Cardiac fibroblast (primary cell): ENCODE measurements around the gene PEX5L.
A peak's percentile ranks its signal among the peaks of the same experiment; 100 is the strongest.

Experiments
- DNase-seq, 2 donors: peaks; one replicate each; pipeline versions ENCODE4 v3.0.0 to v3.0.0-alpha.2; 2010; ENCODE audit warnings: low read depth in 2 of 2
- H3K4me3 ChIP-seq, 2 donors: replicated peaks in 1 of 2; 1 replicate in 1 of 2; 2 replicates in 1 of 2; pipeline ENCODE4 v1.5.1; 2011; ENCODE audit warnings: low read depth in 2 of 2, low read length in 2 of 2, mild to moderate bottlenecking in 2 of 2, moderate library complexity in 1 of 2
- CTCF ChIP-seq: IDR thresholded peaks from one replicate; pipeline ENCODE4 v1.5.1; 2011; ENCODE audit warnings: low read depth, mild to moderate bottlenecking, low read length, inconsistent platforms

Gene PEX5L

GRCh38 chr3:179970746-179971145 is 66.0 kb downstream of the PEX5L start:
- DNase-seq: no peak
- H3K4me3 ChIP-seq: no peak overlapping the region
- TF ChIP-seq CTCF: no peak

- H3K4me3 ChIP-seq: no peak overlapping the region
- no peak for TF ChIP-seq CTCF
- peak in 1 of 2 donors; percentile 72 for DNase-seq
These were observed 67.2 kb downstream of the PEX5L start for GRCh38 chr3:179969525-179969924.

- peak in 1 of 2 donors; percentile 46 for DNase-seq
- H3K4me3 ChIP-seq: no peak overlapping the region
- no peak for TF ChIP-seq CTCF
These were observed 69.1 kb downstream of the PEX5L start for GRCh38 chr3:179967622-179968021.

- no peak for TF ChIP-seq CTCF
- DNase-seq: no peak
- H3K4me3 ChIP-seq: no peak overlapping the region
These were observed 71.8 kb downstream of the PEX5L start for GRCh38 chr3:179964890-179965289.

- no peak for DNase-seq
- H3K4me3 ChIP-seq: no peak overlapping the region
- TF ChIP-seq CTCF: no peak
These were observed 73.9 kb downstream of the PEX5L start for GRCh38 chr3:179962629-179963387.

- H3K4me3 ChIP-seq: no peak overlapping the region
- no peak for DNase-seq
- TF ChIP-seq CTCF: no peak
These were observed 75.0 kb downstream of the PEX5L start for GRCh38 chr3:179961703-179962078.
